ENCODE results near the gene SAMD9. TPM values are rescaled to one million over a fixed set of nuclear protein-coding genes. Genes with fewer than 3 reads are reported as not detected.

Gene SAMD9
- total RNA-seq, 1 experiment from 2014 or later = 1.9 TPM

DNA sequence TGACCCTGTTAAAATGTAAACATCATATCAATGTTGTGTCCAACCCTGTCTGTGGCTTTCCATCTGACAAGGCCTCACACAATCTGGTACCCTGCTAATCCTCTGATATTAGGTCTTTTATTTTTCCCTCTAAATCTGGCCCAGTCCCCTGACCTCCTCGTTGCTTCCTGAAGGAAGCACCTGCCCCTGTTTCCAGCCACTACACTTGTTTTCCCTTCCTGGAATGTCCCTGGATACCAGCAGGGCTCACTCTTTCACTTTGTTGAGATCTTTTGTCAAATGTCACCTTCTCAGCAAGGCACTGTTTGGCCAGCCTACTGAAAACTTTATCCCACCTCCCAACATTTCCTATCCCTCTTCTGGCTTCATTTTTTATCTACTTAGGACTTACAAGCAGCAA, 28.3 kb upstream of the SAMD9 start:
- Histone ChIP-seq H3K36me3 (ENCODE audit: insufficient read depth, low read length, poor library complexity, severe bottlenecking) (no peaks in the 10 kb centered on the region), H3K4me3 (ENCODE audit: low read depth, low read length, poor library complexity, severe bottlenecking) (no peak overlapping the region), H3K27ac (ENCODE audit: low read depth, low read length, poor library complexity, severe bottlenecking) (no peak overlapping the region), H3K9me3 (ENCODE audit: low read depth, low read length, poor library complexity, severe bottlenecking) (no peaks in the 10 kb centered on the region), H3K27me3 (replicated peaks; ENCODE audit: insufficient read depth, low read depth, low read length, poor library complexity) (no peaks in the 10 kb centered on the region), H3K4me1 (ENCODE audit: insufficient read depth, low read length, poor library complexity, severe bottlenecking) (no peaks in the 10 kb centered on the region)
- no TSS peak for BruUV-seq (replicated peaks)
- intact Hi-C loops (cut with micrococcal nuclease; ENCODE audit: unreplicated experiment) = no loop called here
- CTCF ChIA-PET = no interaction called here
- no peak for DNase-seq (ENCODE audit: low spot score)
- TF ChIP-seq EZH2 (IDR thresholded peaks at IDR 0.05; ENCODE audit: borderline replicate concordance, low read depth, low read length, poor library complexity, severe bottlenecking) = no peak
- no peak for TF ChIP-seq CTCF (conservative IDR thresholded peaks at IDR 0.05; ENCODE audit: low read depth, low read length)
- POLR2A ChIA-PET (ENCODE audit: low non-redundant PET) = no interaction called here

DNA sequence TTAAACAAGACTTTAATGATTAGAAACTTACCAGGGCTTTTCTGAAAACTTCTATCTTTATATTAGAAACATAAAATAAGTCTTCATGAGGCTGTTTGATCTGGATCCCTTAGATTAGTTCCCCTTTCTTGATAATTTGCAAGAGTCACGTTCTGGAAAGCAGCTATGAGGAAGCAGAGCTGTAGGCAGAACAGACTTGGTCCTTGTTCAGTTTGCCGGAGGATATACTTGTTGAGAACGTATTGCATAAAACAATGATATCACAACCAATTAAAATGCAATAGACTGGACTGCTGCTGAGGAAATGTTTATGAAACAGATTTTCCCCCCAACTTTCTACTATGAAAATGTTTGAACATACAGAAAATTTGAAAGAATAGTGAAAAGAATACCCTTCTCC, 27.6 kb upstream of the SAMD9 start:
- no peaks in the 10 kb centered on the region for H3K9me3 ChIP-seq (ENCODE audit: low read depth, low read length, poor library complexity, severe bottlenecking)
- no peaks in the 10 kb centered on the region for H3K27me3 ChIP-seq (replicated peaks; ENCODE audit: insufficient read depth, low read depth, low read length, poor library complexity)
- DNase-seq (ENCODE audit: low spot score) = no peak
- CTCF ChIA-PET = no interaction called here
- TF ChIP-seq CTCF (conservative IDR thresholded peaks at IDR 0.05; ENCODE audit: low read depth, low read length) (no peak), EZH2 (IDR thresholded peaks at IDR 0.05; ENCODE audit: borderline replicate concordance, low read depth, low read length, poor library complexity, severe bottlenecking) (no peak)
- intact Hi-C loops (cut with micrococcal nuclease; ENCODE audit: unreplicated experiment) = no loop called here
- no peak overlapping the region for H3K4me3 ChIP-seq (ENCODE audit: low read depth, low read length, poor library complexity, severe bottlenecking)
- no TSS peak for BruUV-seq (replicated peaks)
- no peaks in the 10 kb centered on the region for H3K4me1 ChIP-seq (ENCODE audit: insufficient read depth, low read length, poor library complexity, severe bottlenecking)
- no peak overlapping the region for H3K27ac ChIP-seq (ENCODE audit: low read depth, low read length, poor library complexity, severe bottlenecking)
- no peaks in the 10 kb centered on the region for H3K36me3 ChIP-seq (ENCODE audit: insufficient read depth, low read length, poor library complexity, severe bottlenecking)
- POLR2A ChIA-PET (ENCODE audit: low non-redundant PET) = no interaction called here

GRCh38 chr7:93142127-93142526, 24.3 kb upstream of the SAMD9 start:
- no peaks in the 10 kb centered on the region for H3K36me3 ChIP-seq (ENCODE audit: insufficient read depth, low read length, poor library complexity, severe bottlenecking)
- BruUV-seq (replicated peaks) = no TSS peak
- no peak overlapping the region for H3K27ac ChIP-seq (ENCODE audit: low read depth, low read length, poor library complexity, severe bottlenecking)
- intact Hi-C loops (cut with micrococcal nuclease; ENCODE audit: unreplicated experiment) = no loop called here
- no peaks in the 10 kb centered on the region for H3K27me3 ChIP-seq (replicated peaks; ENCODE audit: insufficient read depth, low read depth, low read length, poor library complexity)
- no peak for TF ChIP-seq CTCF (conservative IDR thresholded peaks at IDR 0.05; ENCODE audit: low read depth, low read length)
- TF ChIP-seq EZH2 (IDR thresholded peaks at IDR 0.05; ENCODE audit: borderline replicate concordance, low read depth, low read length, poor library complexity, severe bottlenecking) = no peak
- ChIA-PET CTCF (no interaction called here), POLR2A (ENCODE audit: low non-redundant PET) (no interaction called here)
- no peak overlapping the region for H3K4me3 ChIP-seq (ENCODE audit: low read depth, low read length, poor library complexity, severe bottlenecking)
- DNase-seq (ENCODE audit: low spot score) = no peak
- no peaks in the 10 kb centered on the region for H3K4me1 ChIP-seq (ENCODE audit: insufficient read depth, low read length, poor library complexity, severe bottlenecking)
- no peaks in the 10 kb centered on the region for H3K9me3 ChIP-seq (ENCODE audit: low read depth, low read length, poor library complexity, severe bottlenecking)

Measured in A673 (cell line).